Measurements from ENCODE around the gene TAS2R1.
"Not testable (repeated sequence)": the region's sequence is repeated elsewhere in the genome, so short reads cannot be mapped to it uniquely, and the experiment has no call there.

The TAS2R1 gene

DNA sequence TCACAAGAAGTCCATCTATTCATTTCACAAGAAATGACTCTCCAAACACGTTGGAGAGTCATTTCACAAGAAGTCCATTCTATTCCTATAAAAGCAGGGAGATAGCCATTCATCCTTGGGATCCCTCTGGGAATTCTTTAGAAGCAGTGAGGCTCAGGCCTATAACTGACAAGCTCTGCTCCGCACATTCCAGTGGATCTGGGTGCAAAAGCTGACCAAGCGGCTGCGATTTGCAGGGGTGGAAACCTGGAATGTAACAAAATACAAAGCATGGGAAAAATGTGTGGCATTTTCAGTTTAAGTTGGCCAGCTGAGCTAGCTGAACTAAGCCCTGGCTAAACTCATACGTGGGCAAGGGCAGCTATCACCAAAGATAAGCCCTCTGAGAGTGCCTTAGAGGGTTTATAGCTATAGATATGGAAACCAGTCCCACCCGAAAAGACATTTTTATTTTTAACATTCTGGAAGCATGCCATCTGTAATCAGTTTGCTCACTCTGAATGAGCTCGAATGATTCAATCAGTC, 8.7 kb downstream of the TAS2R1 start:
- no peak for DNase-seq

DNA sequence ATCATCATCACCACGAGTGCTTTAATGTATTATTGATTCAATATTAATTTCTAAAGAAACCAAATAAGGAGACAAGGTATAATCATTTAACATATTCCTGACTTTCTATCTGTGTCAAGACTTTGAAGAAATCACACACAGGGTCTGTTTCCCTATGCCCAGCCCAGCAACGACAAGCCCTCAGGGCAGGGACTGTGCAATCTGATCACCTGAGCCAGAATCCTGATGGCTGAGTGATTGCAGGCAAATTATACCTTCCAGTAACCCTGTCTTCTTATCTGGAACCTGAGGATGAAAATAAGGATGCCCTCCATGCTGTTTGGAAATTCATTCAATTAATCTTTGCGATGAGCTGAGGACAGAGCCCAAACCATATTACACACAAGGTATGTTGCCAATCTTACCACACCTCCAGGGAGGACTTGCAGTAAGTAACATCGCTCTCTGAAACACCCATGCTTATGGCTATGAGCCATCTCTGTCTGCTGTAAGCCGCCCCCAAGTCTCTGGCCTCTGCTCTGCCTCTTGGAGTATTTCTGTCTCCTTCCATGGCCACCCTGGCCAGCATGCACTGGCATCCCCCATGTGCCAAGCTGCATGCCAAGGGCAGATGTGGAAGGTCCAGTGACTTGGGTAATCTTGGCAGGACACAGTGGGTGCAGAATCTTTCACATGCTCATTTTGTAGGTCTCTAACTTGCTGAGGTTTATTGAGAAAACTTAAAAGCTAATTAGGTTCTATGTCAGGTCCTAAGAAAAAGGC, 10.6 kb downstream of the TAS2R1 start:
- no peak for DNase-seq

DNA sequence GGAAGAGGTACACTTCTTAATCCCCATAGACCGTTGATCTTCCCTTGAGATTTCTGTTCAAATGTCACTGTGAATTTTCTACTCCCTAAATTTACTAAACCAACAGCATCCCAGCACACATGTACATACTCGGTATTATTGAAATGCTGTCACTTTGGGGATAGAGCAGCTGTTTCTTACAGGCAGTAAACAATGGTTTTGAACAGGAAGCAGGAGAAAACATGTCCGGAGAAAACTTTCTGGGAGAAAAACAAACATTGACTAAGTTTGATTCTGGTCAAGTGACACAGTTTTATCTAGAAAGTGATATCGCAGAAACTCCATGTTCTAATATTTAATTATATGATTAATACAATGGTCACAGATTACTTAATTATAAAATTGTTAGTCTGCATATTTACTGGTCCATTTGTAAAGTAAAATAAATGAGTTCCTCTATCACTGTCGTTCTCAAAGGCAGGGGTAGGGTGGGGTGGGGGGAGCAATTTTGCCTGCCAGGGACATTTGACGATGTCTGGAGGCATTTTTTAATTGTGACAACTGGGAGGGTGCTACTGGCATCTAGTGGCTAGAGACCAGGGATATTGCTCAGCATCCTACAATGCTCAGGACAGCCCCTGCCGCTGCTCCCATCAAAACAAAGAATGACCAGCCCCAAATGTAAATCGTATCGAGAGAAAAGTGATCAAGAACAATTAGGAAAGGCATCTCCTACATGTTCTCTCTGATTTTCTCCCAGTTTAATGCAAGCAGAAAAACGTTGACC, 12.2 kb downstream of the TAS2R1 start:
- no peak for DNase-seq

DNA sequence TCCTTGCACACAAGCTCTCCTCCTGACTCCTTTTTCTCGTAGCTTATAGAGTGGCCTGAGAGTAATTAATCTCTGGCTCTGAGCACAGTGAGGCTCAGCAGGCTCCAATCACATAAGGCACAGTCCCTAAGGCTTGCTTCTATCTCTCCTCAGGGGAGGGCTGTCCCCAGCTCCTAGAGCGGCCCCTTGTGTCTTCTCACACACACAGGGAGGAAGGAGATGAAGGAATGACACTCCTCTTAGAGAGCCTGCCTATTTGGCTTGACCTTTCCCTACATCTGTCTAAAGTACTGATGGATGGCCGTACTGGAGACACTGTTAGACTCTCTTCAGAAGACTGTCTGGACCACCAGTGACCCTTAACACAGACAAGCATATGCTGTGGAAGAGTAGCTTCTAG, 12.9 kb downstream of the TAS2R1 start:
- no peak for DNase-seq

DNA sequence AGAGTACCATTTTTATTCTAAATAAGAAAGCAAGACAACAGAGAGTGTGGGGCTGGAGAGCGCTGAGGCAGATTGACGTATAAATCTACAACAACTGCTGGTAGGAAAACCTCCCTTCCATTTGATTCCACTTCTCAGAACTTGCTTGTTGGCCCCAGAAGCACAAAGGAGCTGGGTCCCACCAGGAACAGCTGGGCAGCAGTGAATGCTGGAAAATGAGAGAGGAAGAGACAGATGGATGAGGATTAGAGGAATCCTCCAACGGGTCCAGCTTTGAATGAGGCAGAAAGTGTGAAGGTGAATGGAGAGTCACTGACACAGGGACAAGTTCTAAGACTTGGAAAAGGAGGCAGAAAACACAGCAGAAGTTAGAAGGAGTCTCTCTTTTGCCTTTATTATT, 14.8 kb downstream of the TAS2R1 start:
- DNase-seq = no peak

DNA sequence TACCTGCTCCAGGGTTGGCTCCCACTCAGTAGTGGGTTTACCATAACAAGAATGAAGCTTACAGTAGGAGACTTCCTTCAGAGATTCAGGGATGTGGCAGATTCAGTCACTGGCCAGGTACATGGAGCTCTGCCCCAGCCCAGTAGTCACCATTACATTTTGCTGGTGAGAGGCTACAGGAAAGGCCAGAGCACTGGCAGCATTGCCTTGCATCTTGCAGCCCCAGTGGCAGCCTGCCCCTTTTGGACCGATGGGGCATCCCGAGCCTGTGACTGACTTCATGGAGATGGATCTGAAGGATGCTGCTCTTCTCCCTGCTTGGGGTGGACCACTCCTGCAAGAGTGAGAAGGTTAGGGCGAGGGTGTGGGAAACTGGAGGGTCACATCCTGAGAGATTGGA, 16.8 kb downstream of the TAS2R1 start:
- DNase-seq = no peak

DNA sequence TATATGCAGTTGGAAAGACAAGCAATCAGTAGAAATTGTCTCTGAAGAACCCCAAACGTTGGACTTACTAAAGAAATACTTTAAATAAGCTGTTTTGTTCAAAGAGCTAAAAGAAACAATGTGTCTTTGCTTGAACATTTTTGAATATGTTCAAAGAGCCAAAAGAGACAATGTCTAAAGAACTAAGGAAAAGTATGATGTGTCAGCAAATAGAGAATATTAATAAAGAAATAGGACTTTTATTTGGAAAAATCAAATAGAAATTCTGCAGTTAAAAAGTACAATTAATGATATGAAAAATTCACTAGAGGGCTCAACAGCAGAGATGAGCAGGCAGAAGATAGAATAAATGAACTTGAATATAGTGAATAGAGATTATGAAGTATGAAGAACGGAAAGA, 19.2 kb downstream of the TAS2R1 start:
- no peak for DNase-seq

DNA sequence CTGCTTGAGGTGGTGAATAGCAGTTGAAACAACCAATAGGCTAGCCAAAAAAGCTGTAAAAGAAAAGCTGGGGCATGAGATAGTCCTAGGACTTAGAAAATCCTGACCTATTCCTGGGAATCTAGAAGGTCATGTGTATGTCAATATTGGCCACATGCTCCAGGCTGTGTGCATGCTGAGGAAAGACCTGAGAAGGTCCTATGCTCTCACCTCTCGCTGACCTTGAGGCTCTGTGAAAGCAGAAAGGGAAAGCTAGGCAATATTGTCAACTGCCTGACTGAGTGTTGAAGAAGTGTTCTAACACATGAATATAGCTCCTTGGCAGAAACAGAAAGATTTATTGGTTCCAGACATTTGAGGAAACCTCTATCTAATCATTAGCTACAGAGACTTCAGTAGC, 19.8 kb downstream of the TAS2R1 start:
- no peak for DNase-seq

DNA sequence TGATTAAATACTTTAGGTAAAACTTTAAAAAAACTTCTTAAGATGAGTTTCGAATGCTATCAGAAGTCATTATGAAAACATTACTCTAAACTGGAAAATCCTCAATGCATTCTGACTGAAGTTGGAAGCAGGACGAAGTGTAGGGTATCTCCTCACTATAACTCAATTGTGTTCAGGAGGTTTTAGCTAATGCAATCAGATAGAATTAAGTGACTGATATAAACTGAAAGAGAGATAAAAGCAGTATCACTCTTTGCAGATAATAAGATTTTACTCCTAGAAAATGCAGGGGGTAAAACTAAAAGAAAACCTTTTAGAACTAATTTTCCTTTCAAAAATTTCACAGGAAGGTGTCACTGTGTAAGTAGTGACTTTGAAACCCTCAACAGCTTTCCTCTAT, 22.1 kb downstream of the TAS2R1 start:
- DNase-seq = no peak

DNA sequence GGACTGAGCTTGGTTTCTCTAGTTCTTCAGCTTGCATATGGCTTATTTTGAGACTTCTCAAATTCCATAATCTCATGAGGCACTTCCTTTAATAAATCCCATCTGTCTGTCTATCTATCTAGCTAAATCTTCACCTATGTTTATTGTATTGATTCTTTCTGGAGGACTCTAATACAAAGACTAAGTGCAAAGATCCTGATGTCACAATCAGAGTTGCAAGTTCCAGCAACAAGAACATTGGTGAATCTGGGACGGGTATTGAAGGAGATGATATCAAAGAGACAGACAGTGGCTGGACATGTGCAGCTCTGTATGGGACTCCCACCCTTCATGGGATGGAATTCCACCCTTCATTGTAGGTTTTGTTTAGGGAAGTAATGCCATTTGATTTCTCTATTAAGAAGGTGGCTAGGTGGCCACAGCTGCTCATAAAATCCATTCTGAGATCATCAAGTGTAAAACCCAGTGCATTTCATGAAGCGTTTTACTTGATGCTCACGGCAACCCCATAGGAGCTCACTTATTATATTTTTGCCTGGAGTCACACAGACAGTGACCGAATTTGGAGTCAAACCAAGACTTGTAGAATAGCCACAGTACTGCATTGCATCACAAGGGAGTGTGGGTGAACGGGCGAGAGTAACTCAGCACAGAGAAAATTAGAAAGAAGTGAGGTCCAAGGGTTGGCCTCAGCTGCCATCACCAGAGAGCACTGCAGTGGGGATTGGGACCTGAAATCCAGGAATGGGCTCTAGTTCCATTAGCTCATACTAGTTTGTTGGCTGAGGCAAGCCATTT, 24.9 kb downstream of the TAS2R1 start:
- DNase-seq = no peak

DNA sequence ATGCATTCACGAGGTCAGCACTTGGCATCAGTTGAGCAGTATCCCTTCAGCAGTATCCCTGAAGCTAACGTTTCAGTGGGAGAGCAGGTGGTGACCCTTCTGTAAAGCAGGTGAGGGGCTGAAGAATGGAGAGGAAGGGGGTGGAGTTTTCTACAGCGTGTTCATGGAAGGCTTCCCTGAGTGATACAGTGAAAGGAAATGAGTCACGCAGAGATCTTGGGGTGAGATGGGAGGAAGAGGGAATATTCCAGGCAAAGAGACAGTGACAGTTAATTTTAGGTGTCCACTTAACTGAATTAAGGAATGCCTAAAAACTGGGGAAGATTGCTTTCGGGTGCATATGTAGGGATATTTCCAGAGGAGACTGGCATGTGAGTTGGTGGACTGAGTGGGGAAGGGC, 25.7 kb downstream of the TAS2R1 start:
- no peak for DNase-seq

DNA sequence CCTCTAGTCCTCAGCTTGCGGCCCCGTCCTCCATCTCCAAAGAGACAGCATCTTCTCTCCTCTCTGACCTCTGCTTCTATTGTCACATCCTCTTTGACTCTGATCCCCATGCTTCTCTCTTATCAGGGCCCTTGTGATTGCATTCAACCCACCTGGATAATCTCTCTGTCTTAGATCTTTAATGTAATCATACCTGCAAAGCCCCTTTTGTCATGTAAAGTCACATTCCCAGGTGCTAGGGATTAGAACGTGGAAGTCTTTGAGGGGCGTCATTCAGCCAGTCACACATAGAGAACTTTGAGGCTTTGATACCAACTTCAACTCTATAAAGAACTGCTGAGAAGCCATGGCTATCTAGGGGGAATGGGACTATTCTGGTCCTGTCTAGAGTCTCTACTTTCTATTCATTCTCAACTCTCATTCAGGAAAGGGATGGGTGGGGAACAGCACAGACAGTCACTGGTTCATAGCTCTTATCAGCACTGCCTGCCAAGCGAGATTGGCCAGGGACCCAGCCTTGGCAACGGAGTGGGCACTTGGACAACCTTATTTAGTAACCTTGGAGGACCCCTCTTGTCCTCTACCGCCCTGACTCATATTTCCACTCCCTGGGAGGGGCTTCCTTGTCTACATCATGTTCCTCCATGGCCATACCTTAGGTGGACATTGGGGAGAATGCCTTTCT, 29.0 kb downstream of the TAS2R1 start:
- DNase-seq = no peak

DNA sequence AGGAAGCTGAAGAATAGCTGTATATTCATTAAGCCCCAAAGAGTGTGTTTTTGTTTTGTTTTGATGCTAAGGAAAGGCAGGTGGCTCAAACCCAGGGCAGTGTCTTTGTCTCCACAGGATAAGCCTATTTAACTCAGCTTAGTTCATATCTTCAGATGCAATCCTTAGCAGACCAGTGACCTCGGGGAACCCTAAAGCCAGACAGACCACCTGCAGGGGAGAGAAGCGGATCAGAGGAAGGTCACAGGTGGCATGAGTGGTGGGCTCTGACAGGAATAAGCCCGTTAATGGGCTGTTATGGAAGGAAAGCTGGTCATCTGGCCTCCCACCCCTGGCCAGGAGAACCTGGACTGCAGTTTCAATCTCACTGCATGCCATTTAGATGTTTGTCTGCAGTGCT, 30.8 kb downstream of the TAS2R1 start:
- no peak for DNase-seq

DNA sequence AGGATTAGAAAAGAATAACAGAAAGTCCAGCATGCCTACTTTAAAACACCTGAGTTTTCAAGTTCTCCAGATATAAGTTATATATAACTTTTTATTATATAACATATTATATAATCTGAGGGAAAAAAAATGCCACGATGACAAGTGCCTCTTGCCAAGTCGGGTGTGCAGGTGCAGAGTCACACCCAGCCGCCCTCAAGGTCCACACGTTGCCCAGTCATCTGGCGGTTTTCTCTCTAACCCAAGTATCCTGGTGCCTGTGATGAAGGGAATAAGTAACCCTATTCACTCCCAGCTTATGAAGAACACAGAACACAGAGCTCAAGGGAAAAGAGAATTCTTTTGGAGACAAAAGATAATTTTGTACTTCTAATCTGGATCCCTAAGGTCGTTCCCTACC, 31.8 kb downstream of the TAS2R1 start:
- DNase-seq = not testable (repeated sequence)

DNA sequence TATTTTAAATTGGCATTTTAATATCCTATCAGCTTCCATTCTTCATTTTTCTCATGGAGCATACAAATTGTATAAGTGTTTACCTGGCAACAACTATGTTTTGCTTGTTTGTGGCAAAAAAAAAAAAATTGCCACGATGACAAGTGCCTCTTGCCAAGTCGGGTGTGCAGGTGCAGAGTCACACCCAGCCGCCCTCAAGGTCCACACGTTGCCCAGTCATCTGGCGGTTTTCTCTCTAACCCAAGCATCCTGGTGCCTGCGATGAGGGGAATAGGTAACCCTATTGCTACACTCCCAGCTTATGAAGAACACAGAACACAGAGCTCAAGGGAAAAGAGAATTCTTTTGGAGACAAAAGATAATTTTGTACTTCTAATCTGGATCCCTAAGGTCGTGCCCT, 32.8 kb downstream of the TAS2R1 start:
- not testable (repeated sequence) for DNase-seq

DNA sequence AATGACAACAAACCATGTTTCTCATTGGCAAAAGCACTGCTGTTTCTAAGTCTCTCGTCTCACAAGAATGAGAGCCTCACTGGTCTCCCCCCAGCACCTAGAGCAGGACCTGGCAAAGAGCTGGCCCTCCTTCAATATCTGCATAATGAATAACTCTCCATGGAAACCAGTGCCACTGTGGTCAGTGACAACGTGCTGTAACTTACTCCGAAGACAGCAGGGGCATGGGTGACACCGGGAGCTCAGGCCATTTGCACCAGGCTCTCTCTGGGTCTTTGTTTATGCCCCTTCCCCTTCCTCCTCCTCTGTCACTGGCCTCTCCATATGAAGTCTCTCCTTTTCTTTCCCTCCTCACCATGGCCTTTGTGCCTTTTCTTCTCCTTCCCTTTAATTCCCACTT, 33.3 kb downstream of the TAS2R1 start:
- no peak for DNase-seq

DNA sequence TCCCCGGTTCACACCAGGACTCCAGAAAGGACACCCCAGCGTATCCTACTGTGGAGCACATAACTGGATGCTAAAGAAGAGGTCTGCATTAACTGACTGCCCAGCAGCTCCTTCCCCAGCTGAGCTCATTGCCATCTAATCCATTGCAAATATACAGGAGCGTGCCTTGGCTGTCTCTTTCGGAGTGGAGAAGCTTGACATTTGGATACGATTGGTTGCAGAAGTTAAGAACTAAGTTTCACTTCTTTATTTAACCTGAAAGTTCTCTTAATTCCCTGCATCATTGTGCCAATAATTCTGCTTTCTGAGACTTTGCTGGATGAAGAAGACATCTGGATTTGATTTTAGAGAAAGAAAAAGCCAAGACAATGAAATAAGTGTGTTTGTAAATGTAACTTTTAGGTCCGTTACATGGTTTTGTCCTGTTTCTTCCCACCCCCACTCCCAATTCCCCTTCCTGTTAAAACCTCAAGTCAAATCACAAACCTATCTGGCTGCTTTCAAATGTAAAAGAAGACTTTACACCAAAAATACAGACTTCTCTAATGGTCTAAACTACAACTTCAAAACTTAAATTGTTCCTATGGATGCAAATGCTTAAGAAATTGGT, 33.9 kb downstream of the TAS2R1 start:
- no peak for DNase-seq

DNA sequence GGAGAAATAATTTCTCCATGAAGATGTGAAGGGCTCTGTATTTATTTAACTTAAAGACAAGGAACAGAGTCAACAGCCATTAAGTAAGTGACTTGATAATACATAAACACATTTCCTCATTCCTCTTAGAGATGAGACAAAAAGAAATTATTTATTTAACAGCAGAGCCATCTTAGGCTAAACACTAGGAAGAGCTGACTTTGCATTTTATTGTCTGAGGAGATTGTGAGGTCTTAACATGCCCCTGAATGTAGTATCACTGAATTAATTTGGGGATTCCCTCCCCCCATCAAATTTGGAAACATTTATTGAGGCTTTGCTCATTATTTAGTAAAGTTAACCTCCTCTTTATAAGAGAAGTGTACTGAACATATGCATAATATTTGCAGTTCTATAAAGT, 35.2 kb downstream of the TAS2R1 start:
- DNase-seq = no peak

DNA sequence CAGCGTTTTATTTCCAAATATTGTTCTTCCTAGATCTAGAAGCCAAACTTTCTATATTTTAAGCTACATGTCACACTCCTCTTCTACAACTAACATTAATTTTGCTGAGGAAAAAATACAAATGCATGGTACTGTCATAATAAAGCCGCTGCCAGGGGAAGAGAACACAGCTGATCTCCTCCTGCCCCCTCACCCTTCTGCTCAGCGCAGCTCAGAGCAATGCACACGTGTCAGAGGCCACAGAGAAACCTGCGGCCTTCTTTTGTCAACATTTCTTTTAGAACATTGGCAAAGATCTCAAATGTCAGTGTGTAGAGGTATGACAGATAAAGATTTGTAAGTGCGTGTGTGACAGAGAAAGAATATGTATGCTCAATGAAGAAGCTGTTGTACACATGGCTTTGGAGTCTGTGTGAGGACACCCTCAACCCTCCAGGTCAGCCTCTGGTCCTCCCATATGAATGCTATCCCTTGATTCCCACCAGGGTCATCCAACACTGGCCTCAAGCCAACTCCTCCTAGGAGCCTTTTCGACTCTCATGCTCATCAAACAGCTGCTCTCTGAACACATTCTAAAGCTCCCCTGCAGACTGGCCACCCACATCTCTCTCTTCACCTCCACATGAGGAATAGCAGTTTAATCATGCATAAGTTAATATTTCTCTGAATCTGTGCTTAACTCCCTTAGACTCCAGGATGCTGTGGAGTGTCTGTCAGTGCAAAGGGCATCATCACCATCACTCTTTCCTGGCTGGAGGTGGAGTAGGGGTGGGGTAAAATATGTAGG, 40.9 kb downstream of the TAS2R1 start:
- no peak for DNase-seq

DNA sequence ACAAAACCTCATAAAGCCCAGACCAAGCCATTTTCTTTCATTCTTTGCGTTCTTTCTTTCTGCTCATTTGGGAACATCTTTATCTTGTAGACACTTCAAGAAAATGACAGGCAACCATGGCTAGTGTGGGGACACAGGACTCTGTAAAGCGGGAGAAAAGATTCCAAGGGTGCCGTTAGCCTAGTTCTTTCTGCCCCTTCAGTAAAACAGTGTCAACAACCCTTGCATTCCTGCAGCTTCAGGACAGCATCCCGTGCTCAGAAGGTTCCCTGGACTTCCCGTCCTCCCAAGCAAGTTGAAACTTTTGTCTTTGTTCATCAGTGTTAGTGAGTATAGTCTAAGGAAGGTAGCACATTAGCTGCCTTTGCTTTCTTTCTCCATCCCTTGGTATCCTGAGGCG, 41.9 kb downstream of the TAS2R1 start:
- no peak for DNase-seq

DNA sequence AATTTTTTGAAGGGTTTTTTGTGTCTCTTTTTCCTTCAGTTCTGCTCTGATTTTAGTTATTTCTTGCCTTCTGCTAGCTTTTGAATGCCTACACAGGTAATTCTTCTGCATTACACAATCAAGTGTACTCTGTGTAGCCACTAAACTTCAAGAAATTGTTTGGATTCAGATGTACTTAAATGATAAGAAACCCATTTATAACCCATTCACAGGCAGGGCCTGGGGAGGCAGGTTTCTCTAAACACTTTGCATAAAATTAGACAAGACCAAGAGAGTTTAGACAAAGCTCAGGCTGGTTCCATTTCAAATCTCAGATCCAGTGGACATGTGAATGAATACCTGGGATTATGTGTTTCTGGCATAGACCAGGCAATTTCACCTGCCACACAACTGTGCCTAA, 43.0 kb downstream of the TAS2R1 start:
- no peak for DNase-seq

DNA sequence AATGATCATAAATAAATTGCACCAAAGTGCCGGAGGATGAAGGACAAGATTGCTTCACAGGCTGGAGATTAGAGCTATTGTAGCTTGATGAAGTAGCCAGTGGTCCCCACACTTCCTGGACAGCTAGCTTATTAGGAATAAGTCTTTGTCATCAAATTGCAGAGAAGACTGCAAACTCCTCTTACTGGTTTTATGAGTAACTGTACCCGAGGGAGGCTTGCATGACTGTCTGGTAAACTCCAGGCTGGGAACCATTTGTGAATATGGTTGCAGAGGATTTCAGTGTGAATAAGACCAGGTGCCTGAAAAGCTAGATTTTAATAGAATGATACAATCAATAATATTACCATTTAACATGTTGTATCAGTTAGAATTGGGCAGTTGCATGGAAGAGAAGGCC, 47.7 kb downstream of the TAS2R1 start:
- DNase-seq = no peak
